ENCODE data around the gene GDF9. TPM values are rescaled to one million over a fixed set of nuclear protein-coding genes. Genes with fewer than 3 reads are reported as not detected.

The GDF9 gene
- total RNA-seq, 1 experiment from 2014 or later, result 0.57 TPM

- H3K4me1 ChIP-seq, result no peaks in the 10 kb centered on the region
These were observed 29.4 kb downstream of the GDF9 start for GRCh38 chr5:132836852-132837251.

GRCh38 chr5:132834057-132834456 is 32.2 kb downstream of the GDF9 start:
- DNase-seq, result no peak
- Histone ChIP-seq H3K9me3 (replicated peaks) (no peaks in the 10 kb centered on the region), H3K4me1 (no peaks in the 10 kb centered on the region), H3K27ac (no peak overlapping the region), H3K4me3 (no peak overlapping the region), H3K27me3 (no peaks in the 10 kb centered on the region), H3K36me3 (no peaks in the 10 kb centered on the region)

More at GRCh38 chr5:132836852-132837251, 29.4 kb downstream of the GDF9 start:
- Histone ChIP-seq H3K9me3 (replicated peaks) (no peaks in the 10 kb centered on the region), H3K27ac (no peak overlapping the region), H3K4me3 (no peak overlapping the region), H3K36me3 (no peaks in the 10 kb centered on the region), H3K27me3 (no peaks in the 10 kb centered on the region; the same call in 1 of the 2 replicates)
- no peak for DNase-seq

GRCh38 chr5:132832612-132833011 is 33.7 kb downstream of the GDF9 start:
- H3K36me3 ChIP-seq, result no peaks in the 10 kb centered on the region
- no peak overlapping the region for H3K4me3 ChIP-seq
- DNase-seq, result no peak
- H3K27me3 ChIP-seq, result no peaks in the 10 kb centered on the region
- H3K9me3 ChIP-seq (replicated peaks), result no peaks in the 10 kb centered on the region
- H3K27ac ChIP-seq, result no peak overlapping the region
- no peaks in the 10 kb centered on the region for H3K4me1 ChIP-seq

- H3K9me3 ChIP-seq (replicated peaks), result no peaks in the 10 kb centered on the region
- DNase-seq, result no peak
- H3K4me1 ChIP-seq, result no peaks in the 10 kb centered on the region
- H3K36me3 ChIP-seq, result no peaks in the 10 kb centered on the region
- H3K27me3 ChIP-seq, result no peaks in the 10 kb centered on the region
- H3K4me3 ChIP-seq, result peak overlapping the region; percentile 69
- H3K27ac ChIP-seq, result no peak overlapping the region
These were observed 35.0 kb downstream of the GDF9 start for GRCh38 chr5:132831095-132831860.

GRCh38 chr5:132830436-132831094 is 35.7 kb downstream of the GDF9 start, which contains the start of gene SHROOM1:
Gene SHROOM1, minus strand, starts transcription at chr5:132830647. Its CDS starts 4,507 bp downstream, at chr5:132826140.
- Histone ChIP-seq H3K4me1 (no peaks in the 10 kb centered on the region), H3K4me3 (peak within 1 kb of the TSS; percentile 69), H3K27ac (no peak within 1 kb of the TSS), H3K27me3 (no peaks in the 10 kb centered on the region), H3K9me3 (replicated peaks) (no peaks in the 10 kb centered on the region), H3K36me3 (no peaks in the 10 kb centered on the region)
- DNase-seq, result peak; percentile 33 to 42

DNA sequence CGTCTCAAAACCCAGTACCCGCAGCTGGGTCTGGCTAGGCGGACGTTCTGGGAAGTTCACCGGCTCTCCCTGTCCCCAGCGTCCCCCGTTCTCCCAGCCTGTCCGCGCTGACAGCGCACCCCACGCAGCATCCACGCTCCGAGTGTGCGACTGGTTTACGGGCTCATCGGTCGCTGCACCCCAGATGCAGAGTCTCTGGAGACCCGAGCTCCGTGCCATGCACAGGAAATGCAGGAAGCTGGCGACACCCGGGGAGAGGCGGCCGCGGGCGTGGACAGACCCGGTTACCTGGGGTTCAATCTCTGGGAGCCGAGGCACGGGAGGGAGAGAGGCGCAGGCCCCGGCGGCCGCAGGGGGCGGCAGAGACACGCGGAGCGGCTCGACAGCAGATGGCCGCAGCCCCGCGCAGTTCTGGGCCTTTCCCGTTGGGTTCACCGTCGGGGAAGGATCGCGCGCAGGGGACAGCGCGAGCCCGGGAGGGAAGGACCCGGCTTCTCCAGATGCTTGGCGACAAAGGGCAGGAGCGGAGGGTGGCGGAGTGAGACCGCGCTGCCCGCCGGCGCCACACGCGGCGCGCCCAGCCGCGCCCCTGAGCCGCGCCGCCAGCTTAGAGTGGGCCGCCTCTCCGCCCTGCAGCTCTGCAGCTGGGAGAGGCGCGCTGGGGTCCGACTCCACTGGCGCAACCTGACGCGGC is 36.4 kb downstream of the GDF9 start:
- peak; percentile 72 to 77 for DNase-seq
- H3K4me3 ChIP-seq, result peak overlapping the region; percentile 69
- no peaks in the 10 kb centered on the region for H3K9me3 ChIP-seq (replicated peaks)
- H3K4me1 ChIP-seq, result no peaks in the 10 kb centered on the region
- H3K36me3 ChIP-seq, result no peaks in the 10 kb centered on the region
- no peak overlapping the region for H3K27ac ChIP-seq
- H3K27me3 ChIP-seq, result no peaks in the 10 kb centered on the region

DNA sequence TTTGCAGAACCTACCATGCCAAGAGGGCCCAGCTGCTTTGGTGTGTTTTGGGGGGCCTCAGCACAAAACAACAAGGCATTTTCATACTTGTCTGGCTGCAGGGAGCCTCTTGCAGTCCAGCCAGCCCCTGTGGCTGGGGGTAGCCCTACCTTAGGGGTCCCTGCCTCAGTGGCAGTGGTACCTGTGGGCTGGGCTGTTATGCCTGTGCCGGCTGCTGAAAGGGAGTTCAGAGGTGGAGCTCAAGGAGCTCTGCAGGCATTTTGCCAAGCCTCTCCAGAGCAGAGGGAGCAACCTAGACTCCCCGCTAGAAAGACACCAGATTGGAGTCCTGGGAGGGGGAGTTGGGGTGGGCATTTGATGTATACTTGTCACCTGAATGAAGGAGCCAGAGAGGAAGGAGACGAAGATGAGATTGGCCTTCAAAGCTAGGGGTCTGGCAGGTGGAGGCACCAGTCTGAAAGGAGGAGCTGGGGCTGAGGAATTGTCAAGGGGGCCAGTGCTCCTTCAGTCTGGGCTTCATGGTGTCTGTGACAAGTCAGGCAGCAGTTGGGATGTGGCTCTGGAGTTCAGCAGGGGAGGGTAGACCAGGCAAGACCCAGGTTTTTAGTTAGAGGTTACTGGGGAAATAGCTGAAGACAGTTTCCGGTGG is 37.3 kb downstream of the GDF9 start:
- Histone ChIP-seq H3K4me3 (no peak overlapping the region), H3K9me3 (replicated peaks) (no peaks in the 10 kb centered on the region), H3K4me1 (no peaks in the 10 kb centered on the region), H3K27me3 (no peaks in the 10 kb centered on the region), H3K27ac (no peak overlapping the region), H3K36me3 (no peaks in the 10 kb centered on the region)
- no peak for DNase-seq

DNA sequence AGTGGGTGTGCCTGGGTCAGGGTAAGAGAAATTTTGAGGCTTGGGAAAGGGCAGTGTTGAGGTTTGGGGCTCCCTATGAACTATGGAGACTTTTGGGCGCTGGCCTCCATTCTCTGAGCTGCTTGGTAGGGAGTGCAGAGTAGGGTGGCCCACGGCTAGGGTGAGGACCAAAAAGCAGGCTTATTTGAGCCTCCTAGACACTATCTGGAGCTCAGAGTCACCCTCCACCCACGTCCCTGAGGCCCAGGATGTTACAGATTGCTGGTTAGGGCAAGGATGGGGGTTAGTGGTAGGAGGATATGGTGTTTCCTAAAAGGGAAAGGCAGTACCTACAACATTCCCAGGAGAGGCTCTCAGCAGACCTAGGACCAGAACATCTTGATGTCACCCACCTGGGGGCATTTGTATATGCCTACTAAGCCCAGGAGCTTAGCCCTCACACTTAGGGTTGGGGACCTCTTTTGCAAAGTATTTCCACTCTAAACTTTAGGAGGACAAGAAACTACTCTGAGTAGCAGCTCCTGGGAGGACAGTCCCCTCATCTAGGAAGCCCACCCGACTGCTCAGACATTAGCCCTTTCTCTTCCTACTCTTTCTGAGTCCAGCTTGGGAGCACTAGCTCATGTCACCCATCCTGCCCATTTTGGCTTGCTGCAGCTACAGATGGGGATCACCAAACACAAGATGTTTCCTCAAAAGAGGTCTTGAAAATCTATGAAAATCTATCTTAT is 38.2 kb downstream of the GDF9 start:
- Histone ChIP-seq H3K9me3 (replicated peaks) (no peaks in the 10 kb centered on the region), H3K27ac (no peak overlapping the region), H3K36me3 (no peaks in the 10 kb centered on the region), H3K27me3 (no peaks in the 10 kb centered on the region), H3K4me3 (no peak overlapping the region), H3K4me1 (no peaks in the 10 kb centered on the region)
- no peak for DNase-seq

DNA sequence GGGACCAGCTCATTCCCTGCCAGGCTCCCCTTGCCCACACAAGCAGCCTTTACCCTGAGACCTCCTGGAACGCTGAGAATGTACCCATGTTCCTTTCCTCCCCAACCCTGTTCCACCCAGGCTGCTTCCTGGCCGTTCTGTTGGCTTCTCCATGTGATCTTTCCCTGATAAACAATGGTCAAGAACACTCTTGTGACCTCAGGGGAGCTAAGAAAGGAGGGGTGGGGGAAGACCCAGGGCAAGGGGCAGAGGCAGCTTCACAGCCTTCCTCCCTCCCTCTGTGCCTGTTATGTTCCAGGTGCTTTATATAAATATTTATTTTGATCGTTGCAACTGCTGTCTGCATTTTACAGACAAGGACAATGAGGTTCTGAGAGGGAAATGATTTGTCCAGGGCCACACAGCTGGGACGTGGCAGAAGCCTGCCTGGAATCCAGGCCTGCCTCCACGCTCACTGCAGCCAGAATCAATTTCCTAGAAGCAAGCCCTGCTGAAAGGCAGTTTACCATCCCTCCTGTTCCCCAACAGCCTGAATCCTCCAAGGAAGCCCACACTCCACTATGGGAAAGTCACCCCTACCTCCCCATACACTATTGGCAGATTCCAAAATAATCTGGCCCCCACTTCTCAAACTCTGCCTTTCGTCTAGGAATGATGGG is 39.7 kb downstream of the GDF9 start:
- Histone ChIP-seq H3K4me1 (peaks cover 6% of the 10 kb centered on the region), H3K36me3 (no peaks in the 10 kb centered on the region), H3K27ac (no peak overlapping the region), H3K4me3 (no peak overlapping the region), H3K9me3 (replicated peaks) (no peaks in the 10 kb centered on the region), H3K27me3 (no peaks in the 10 kb centered on the region)
- no peak for DNase-seq

GRCh38 chr5:132825834-132826391 is 40.4 kb downstream of the GDF9 start:
- no peak for DNase-seq
- H3K9me3 ChIP-seq (replicated peaks), result no peaks in the 10 kb centered on the region
- H3K27ac ChIP-seq, result no peak overlapping the region
- H3K27me3 ChIP-seq, result no peaks in the 10 kb centered on the region
- H3K4me1 ChIP-seq, result peaks cover 12% of the 10 kb centered on the region
- H3K4me3 ChIP-seq, result no peak overlapping the region
- H3K36me3 ChIP-seq, result no peaks in the 10 kb centered on the region

- no peak overlapping the region for H3K27ac ChIP-seq
- H3K4me3 ChIP-seq, result no peak overlapping the region
- DNase-seq, result no peak
- peaks cover 17% of the 10 kb centered on the region for H3K4me1 ChIP-seq
- H3K9me3 ChIP-seq (replicated peaks), result no peaks in the 10 kb centered on the region
- no peaks in the 10 kb centered on the region for H3K36me3 ChIP-seq
- H3K27me3 ChIP-seq, result no peaks in the 10 kb centered on the region
These were observed 41.0 kb downstream of the GDF9 start for GRCh38 chr5:132825033-132825833.

- H3K4me1 ChIP-seq, result peaks cover 17% of the 10 kb centered on the region
- H3K27ac ChIP-seq, result no peak overlapping the region
- no peak overlapping the region for H3K4me3 ChIP-seq
- H3K9me3 ChIP-seq (replicated peaks), result no peaks in the 10 kb centered on the region
- no peaks in the 10 kb centered on the region for H3K27me3 ChIP-seq
- no peak for DNase-seq
- no peaks in the 10 kb centered on the region for H3K36me3 ChIP-seq
These were observed 41.8 kb downstream of the GDF9 start for GRCh38 chr5:132824426-132824825.

DNA sequence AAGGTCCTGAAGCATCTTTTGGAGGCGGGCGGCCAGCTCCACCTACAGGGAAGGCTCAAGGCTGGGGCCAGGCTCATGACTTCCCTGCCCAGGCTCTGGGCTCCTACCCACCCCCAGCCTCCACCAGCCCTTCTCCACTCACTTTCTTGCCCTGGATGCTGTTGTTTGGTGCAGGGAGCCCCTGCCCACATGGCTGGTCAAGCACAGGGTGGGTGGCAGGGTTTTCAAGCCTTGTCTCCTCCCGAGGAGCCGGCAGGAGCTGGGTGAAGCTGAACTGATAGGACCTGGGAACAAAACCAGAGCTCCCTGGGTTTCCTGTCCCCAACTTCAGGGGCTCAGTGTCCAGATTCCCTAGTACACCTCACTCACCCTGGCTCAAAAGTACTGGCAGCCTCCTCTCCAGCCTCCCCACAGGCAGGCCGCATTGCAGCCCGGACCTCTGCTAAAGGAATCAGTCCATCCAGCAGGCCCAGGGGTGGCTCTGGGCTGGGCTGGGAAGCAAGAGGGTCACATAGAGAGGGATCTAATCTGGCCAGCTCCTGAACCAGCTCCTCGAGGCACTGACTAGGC is 42.7 kb downstream of the GDF9 start:
- no peaks in the 10 kb centered on the region for H3K36me3 ChIP-seq
- H3K27me3 ChIP-seq, result no peaks in the 10 kb centered on the region
- H3K9me3 ChIP-seq (replicated peaks), result no peaks in the 10 kb centered on the region
- no peak overlapping the region for H3K4me3 ChIP-seq
- peaks cover 17% of the 10 kb centered on the region for H3K4me1 ChIP-seq
- H3K27ac ChIP-seq, result no peak overlapping the region
- DNase-seq, result no peak
